Measurements from ENCODE around the gene ZFC3H1.

DNA sequence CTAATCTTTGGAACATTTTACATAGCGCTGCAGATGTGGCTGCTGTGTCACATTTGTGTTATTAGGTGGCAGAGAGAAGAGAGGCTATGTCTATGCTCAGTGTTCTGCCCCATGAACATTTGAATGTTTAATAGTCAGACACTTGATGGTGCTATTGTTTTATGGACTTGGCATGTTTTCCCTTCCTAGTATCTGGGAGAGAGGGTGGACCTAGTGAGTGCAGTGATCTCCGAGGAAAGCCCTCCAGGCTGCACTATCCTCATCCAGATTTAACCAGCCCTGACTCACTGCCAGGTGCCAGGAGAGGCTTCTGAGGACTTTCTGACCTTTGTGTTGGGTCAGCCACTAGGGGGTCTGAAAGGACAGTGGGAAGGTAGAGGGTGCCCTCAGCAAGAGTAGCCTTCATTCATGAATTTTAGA lies 24.3 kb downstream of the ZFC3H1 start:
- TF ChIP-seq, protein P1, sequence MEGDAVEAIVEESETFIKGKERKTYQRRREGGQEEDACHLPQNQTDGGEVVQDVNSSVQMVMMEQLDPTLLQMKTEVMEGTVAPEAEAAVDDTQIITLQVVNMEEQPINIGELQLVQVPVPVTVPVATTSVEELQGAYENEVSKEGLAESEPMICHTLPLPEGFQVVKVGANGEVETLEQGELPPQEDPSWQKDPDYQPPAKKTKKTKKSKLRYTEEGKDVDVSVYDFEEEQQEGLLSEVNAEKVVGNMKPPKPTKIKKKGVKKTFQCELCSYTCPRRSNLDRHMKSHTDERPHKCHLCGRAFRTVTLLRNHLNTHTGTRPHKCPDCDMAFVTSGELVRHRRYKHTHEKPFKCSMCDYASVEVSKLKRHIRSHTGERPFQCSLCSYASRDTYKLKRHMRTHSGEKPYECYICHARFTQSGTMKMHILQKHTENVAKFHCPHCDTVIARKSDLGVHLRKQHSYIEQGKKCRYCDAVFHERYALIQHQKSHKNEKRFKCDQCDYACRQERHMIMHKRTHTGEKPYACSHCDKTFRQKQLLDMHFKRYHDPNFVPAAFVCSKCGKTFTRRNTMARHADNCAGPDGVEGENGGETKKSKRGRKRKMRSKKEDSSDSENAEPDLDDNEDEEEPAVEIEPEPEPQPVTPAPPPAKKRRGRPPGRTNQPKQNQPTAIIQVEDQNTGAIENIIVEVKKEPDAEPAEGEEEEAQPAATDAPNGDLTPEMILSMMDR (IDR thresholded peaks at IDR 0.05 in 2 of 3, conservative IDR thresholded peaks at IDR 0.05 in 1 of 3; ENCODE audit: borderline replicate concordance in 1 of 3, insufficient read depth in 1 of 3, low read depth in 2 of 3, low read length in 2 of 3), result peak in 2 of 3 experiments; percentile 29 to 36; a peak in 2 of 6 replicates
- TF ChIP-seq POLR2A (IDR thresholded peaks at IDR 0.05; ENCODE audit: borderline replicate concordance, extremely low read depth, insufficient read depth, insufficient read length), result no peak
- no peak for TF ChIP-seq SIN3A (IDR thresholded peaks at IDR 0.05; ENCODE audit: low read depth)
- TF ChIP-seq, protein P2, sequence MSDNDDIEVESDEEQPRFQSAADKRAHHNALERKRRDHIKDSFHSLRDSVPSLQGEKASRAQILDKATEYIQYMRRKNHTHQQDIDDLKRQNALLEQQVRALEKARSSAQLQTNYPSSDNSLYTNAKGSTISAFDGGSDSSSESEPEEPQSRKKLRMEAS (IDR thresholded peaks at IDR 0.05), result no peak
- TF ChIP-seq, protein P3, sequence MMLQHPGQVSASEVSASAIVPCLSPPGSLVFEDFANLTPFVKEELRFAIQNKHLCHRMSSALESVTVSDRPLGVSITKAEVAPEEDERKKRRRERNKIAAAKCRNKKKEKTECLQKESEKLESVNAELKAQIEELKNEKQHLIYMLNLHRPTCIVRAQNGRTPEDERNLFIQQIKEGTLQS (IDR thresholded peaks at IDR 0.05), result no peak
- no peak for TF ChIP-seq YY1 (IDR thresholded peaks at IDR 0.05; ENCODE audit: extremely low read depth, insufficient replicate concordance, low read depth, low read length)
- TF ChIP-seq, protein P4, sequence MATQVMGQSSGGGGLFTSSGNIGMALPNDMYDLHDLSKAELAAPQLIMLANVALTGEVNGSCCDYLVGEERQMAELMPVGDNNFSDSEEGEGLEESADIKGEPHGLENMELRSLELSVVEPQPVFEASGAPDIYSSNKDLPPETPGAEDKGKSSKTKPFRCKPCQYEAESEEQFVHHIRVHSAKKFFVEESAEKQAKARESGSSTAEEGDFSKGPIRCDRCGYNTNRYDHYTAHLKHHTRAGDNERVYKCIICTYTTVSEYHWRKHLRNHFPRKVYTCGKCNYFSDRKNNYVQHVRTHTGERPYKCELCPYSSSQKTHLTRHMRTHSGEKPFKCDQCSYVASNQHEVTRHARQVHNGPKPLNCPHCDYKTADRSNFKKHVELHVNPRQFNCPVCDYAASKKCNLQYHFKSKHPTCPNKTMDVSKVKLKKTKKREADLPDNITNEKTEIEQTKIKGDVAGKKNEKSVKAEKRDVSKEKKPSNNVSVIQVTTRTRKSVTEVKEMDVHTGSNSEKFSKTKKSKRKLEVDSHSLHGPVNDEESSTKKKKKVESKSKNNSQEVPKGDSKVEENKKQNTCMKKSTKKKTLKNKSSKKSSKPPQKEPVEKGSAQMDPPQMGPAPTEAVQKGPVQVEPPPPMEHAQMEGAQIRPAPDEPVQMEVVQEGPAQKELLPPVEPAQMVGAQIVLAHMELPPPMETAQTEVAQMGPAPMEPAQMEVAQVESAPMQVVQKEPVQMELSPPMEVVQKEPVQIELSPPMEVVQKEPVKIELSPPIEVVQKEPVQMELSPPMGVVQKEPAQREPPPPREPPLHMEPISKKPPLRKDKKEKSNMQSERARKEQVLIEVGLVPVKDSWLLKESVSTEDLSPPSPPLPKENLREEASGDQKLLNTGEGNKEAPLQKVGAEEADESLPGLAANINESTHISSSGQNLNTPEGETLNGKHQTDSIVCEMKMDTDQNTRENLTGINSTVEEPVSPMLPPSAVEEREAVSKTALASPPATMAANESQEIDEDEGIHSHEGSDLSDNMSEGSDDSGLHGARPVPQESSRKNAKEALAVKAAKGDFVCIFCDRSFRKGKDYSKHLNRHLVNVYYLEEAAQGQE (IDR thresholded peaks at IDR 0.05; ENCODE audit: low read depth), result no peak
- no peak for TF ChIP-seq POLR2AphosphoS5 (IDR thresholded peaks at IDR 0.05; ENCODE audit: low read depth, low read length)
- no peak for TF ChIP-seq SRF (IDR thresholded peaks at IDR 0.05; ENCODE audit: low read depth)
- no peak for TF ChIP-seq EZH2 (IDR thresholded peaks at IDR 0.05)
- no peak for TF ChIP-seq RAD21 (IDR thresholded peaks at IDR 0.05; ENCODE audit: low read depth)
- TF ChIP-seq TCF7L2 (IDR thresholded peaks at IDR 0.05; ENCODE audit: borderline replicate concordance, extremely low read depth, insufficient read depth, insufficient read length), result no peak
- TF ChIP-seq FOSL1 (IDR thresholded peaks at IDR 0.05; ENCODE audit: low read depth), result no peak

Data from HCT116 (cell line).